Measurements from ENCODE around the gene TEKT2.

DNA sequence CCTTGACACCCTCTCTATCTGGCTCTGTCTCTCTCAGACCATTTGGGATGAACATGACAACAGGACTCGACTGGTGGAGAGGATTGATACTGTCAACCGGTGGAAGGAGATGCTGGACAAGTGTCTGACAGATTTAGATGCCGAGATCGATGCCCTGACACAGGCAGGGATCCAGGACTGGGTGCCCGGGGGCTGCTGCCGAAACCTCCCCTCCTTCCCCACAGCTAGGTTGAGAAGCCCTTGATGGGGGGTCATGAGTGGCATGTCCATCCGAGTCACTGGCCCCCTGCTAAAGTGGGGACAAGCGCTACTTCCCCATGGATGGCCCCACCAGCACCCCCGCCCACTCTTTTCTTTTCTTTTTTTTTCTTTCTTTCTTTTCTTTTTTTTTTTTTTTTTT lies 1.2 kb downstream of the TEKT2 start:
- TF ChIP-seq, protein P1, sequence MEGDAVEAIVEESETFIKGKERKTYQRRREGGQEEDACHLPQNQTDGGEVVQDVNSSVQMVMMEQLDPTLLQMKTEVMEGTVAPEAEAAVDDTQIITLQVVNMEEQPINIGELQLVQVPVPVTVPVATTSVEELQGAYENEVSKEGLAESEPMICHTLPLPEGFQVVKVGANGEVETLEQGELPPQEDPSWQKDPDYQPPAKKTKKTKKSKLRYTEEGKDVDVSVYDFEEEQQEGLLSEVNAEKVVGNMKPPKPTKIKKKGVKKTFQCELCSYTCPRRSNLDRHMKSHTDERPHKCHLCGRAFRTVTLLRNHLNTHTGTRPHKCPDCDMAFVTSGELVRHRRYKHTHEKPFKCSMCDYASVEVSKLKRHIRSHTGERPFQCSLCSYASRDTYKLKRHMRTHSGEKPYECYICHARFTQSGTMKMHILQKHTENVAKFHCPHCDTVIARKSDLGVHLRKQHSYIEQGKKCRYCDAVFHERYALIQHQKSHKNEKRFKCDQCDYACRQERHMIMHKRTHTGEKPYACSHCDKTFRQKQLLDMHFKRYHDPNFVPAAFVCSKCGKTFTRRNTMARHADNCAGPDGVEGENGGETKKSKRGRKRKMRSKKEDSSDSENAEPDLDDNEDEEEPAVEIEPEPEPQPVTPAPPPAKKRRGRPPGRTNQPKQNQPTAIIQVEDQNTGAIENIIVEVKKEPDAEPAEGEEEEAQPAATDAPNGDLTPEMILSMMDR (IDR thresholded peaks at IDR 0.05): no peak
- TF ChIP-seq EP300 (IDR thresholded peaks at IDR 0.05): no peak

Data from esophagus muscularis mucosa (tissue), 3 donors.